PC-9 (cell line): ENCODE data around the gene UNC119B. TPM values are rescaled to one million over a fixed set of nuclear protein-coding genes. Genes with fewer than 3 reads are reported as not detected.

ENCODE experiments used
- BruUV-seq: library from RNA; stranded (reverse); fragments of 400-500 nt; replicated peaks from 2 replicates; lab custom pipeline; 2021; lab: Mats Ljungman, UMichigan
- CTCF ChIA-PET: fragments of 300-600 bp; sonication (Branson Sonifier 250); formaldehyde crosslinking; loops from one replicate; lab custom pipeline; 2022; ENCODE audit warnings: antibody characterized with exemption; lab: Charles Lee
- POLR2A ChIA-PET: fragments of 300-600 bp; sonication (Branson Sonifier 250); formaldehyde crosslinking; loops from one replicate; lab custom pipeline; 2022; ENCODE audit warnings: antibody characterized with exemption; ENCODE audit not compliant: unreplicated experiment; lab: Charles Lee
- DNase-seq, 2 experiments: peaks; one replicate each; pipeline versions ENCODE4 v3.0.0 to v3.0.0-alpha.2; 2015 to 2022; ENCODE audit warnings: mixed read lengths in 1 of 2
- H2AFZ ChIP-seq: fragments of 200-600 bp; sonication (generic); 2 replicates; pipeline ENCODE4 v1.8.1; 2017; ENCODE audit warnings: antibody characterized with exemption
- H3F3A ChIP-seq: fragments of 200-600 bp; sonication (generic); 2 replicates; pipeline ENCODE4 v1.8.1; 2017; ENCODE audit warnings: antibody characterized with exemption, mild to moderate bottlenecking, low read depth; ENCODE audit not compliant: insufficient read depth
- H3K27ac ChIP-seq: fragments of 200-600 bp; sonication (generic); 2 replicates; pipeline ENCODE4 v1.6.1; 2016; ENCODE audit warnings: mixed run types
- H3K27me3 ChIP-seq: fragments of 200-600 bp; sonication (generic); 2 replicates; pipeline ENCODE4 v1.6.1; 2016; ENCODE audit warnings: low read depth, mixed run types; ENCODE audit not compliant: insufficient read depth
- H3K36me3 ChIP-seq: fragments of 200-600 bp; sonication (generic); 2 replicates; pipeline ENCODE4 v1.6.1; 2016; ENCODE audit warnings: low read depth, mixed run types
- H3K4me1 ChIP-seq: fragments of 200-600 bp; sonication (generic); replicated peaks from 2 replicates; pipeline ENCODE4 v1.6.1; 2016; ENCODE audit warnings: mixed run types; ENCODE audit not compliant: insufficient read depth
- H3K4me2 ChIP-seq: fragments of 200-600 bp; sonication (generic); 2 replicates; pipeline ENCODE4 v1.6.1; 2017; ENCODE audit warnings: mixed run types
- H3K4me3 ChIP-seq: fragments of 200-600 bp; sonication (generic); 2 replicates; pipeline ENCODE4 v1.6.1; 2016; ENCODE audit warnings: mixed run types
- H3K79me2 ChIP-seq: fragments of 200-600 bp; sonication (generic); 2 replicates; pipeline ENCODE4 v1.6.1; 2017; ENCODE audit warnings: low read depth, mixed run types
- H3K9me2 ChIP-seq: fragments of 200-600 bp; sonication (generic); 2 replicates; pipeline ENCODE4 v1.8.1; 2017; ENCODE audit warnings: mild to moderate bottlenecking; ENCODE audit not compliant: insufficient read depth
- H3K9me3 ChIP-seq: fragments of 200-600 bp; sonication (generic); 2 replicates; pipeline ENCODE4 v1.8.1; 2016; ENCODE audit warnings: low read depth; ENCODE audit not compliant: insufficient read depth
- H4K20me1 ChIP-seq: fragments of 200-600 bp; sonication (generic); 2 replicates; pipeline ENCODE4 v1.8.1; 2017; ENCODE audit not compliant: insufficient read depth
- EZH2 ChIP-seq: fragments of 200-600 bp; sonication (generic); IDR thresholded peaks from 2 replicates; pipeline ENCODE4 v1.8.0; 2017; ENCODE audit warnings: antibody characterized with exemption, low read depth
- intact Hi-C: fragments of 100-400 bp; cut with micrococcal nuclease; formaldehyde crosslinking; loops from one replicate; pipeline ENCODE4 v1.10.0; 2022; ENCODE audit not compliant: unreplicated experiment
- total RNA-seq: library from RNA; stranded (reverse); gene quantifications from 2 replicates; pipeline ENCODE4 v1.2.3, GENCODE V29; 2021
- TF ChIP-seq, protein P1 (sequence below): fragments of 200-600 bp; sonication (generic); conservative IDR thresholded peaks from 2 replicates; pipeline ENCODE4 v1.6.1; 2017; ENCODE audit warnings: mixed run types, antibody characterized with exemption, mild to moderate bottlenecking, moderate library complexity

UNC119B gene
- total RNA-seq, 1 experiment from 2014 or later, result 25.9 TPM

DNA sequence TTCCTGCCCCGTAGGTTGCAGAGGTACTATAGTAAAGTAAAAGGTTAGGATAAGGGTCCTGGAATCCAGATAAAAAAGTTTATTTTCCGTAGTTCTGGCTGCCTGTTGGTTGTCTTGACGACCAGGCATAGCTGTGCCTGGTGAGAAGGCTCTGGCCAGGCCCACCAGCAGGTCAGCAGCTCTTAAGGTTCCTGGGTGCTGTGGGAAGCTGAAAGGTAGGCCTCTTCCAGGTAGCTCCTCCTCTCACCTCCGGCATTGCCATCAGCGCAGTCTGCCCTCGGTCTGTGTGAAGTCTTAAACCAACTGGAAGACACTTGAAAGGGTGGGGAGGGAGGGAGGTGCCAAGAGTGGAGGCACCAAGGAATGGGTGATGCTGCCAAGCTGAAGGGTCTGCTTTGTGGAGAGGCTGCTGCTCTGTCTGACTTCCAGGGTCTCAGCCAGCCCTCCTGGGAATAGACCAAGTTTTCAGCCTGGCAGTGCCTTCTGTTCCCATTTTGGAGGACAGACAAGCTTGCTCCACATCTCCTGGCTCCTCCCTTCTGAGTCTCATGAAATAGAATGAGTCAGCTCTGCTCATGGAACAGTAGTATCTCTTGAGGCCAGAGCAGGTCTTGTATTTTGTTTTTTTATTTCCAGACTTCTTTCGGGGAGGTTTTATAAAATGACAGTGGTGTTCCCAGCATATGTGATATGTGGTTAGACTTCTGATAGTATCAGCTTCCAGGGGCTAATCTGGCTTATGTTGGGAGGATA is 10.2 kb downstream of the UNC119B start:
- CTCF ChIA-PET, result interaction anchor here (0.6 to 0.9 kb wide), 2 partner anchors 9 to 133 kb away, joined by 3 read pairs; no protein-coding TSS in a partner anchor
- Histone ChIP-seq H3K9me3 (no peaks in the 10 kb centered on the region), H3K4me2 (no peak overlapping the region), H3K9me2 (no peaks in the 10 kb centered on the region), H3K4me3 (no peak overlapping the region), H3K27me3 (no peaks in the 10 kb centered on the region), H3K4me1 (no peaks in the 10 kb centered on the region; the same call in 1 of the 2 replicates), H2AFZ (no peak overlapping the region), H3K27ac (no peak overlapping the region), H3F3A (peaks cover 11% of the 10 kb centered on the region; the same call in 1 of the 2 replicates), H3K36me3 (peaks cover 11% of the 10 kb centered on the region; the same call in 1 of the 2 replicates), H4K20me1 (no peaks in the 10 kb centered on the region), H3K79me2 (no peaks in the 10 kb centered on the region)
- POLR2A ChIA-PET, result no interaction called here
- TF ChIP-seq, protein P1, sequence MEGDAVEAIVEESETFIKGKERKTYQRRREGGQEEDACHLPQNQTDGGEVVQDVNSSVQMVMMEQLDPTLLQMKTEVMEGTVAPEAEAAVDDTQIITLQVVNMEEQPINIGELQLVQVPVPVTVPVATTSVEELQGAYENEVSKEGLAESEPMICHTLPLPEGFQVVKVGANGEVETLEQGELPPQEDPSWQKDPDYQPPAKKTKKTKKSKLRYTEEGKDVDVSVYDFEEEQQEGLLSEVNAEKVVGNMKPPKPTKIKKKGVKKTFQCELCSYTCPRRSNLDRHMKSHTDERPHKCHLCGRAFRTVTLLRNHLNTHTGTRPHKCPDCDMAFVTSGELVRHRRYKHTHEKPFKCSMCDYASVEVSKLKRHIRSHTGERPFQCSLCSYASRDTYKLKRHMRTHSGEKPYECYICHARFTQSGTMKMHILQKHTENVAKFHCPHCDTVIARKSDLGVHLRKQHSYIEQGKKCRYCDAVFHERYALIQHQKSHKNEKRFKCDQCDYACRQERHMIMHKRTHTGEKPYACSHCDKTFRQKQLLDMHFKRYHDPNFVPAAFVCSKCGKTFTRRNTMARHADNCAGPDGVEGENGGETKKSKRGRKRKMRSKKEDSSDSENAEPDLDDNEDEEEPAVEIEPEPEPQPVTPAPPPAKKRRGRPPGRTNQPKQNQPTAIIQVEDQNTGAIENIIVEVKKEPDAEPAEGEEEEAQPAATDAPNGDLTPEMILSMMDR, result no peak
- no peak for TF ChIP-seq EZH2
- intact Hi-C loops, result no loop called here
- no peak for DNase-seq
- BruUV-seq, result no TSS peak

DNA sequence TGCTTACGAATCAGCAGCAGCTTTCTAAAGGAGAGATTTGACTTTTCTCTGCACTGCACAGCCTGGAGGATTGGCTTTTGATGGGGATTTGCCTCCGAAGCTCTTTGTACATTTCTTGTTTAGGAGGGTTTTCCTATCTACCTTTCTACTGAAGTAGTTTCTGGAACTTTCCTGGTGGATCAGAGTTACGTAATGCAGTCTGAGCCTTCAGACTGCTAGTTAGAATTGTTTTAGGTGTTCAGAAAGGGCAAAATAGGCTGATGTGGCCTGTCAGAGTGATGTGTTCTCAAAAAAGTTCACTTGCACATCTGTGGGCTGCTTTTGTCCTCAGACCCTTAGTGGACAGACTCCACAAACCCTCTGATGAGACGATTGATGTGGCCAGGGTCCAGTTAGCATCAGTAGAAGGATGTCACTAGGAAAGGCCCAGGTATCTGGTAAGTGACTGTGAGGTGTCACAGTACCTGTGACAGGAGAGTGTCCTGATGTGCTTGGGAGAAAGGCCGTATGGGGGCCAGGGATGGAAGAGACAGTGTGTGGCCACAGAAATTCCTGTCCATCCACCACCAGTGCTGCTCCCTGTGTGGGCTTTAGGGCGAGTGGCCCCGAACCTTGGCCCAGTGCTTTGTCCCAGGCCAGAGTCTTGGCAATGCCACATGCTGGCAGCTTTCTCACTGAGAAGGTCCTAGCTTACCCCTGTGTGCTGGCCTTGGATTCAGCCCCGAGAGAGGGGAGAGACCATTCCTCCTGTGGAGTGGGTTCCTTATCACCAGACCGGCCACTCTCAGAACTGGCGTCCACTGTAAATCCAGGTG is 10.9 kb downstream of the UNC119B start:
- TF ChIP-seq EZH2, result no peak
- TF ChIP-seq, protein P1, result no peak
- H3K9me2 ChIP-seq, result no peaks in the 10 kb centered on the region
- no peaks in the 10 kb centered on the region for H3K27me3 ChIP-seq
- H2AFZ ChIP-seq, result no peak overlapping the region
- ChIA-PET CTCF (interaction anchor here (0.9 kb wide), 1 partner anchor 10 kb away, joined by 3 read pairs; no protein-coding TSS in a partner anchor), POLR2A (no interaction called here)
- H3K4me2 ChIP-seq, result no peak overlapping the region
- H3K79me2 ChIP-seq, result no peaks in the 10 kb centered on the region
- no peak overlapping the region for H3K27ac ChIP-seq
- H3K4me3 ChIP-seq, result no peak overlapping the region
- DNase-seq, result no peak
- peaks cover 7% of the 10 kb centered on the region; the same call in 1 of the 2 replicates for H3K36me3 ChIP-seq
- no peaks in the 10 kb centered on the region for H4K20me1 ChIP-seq
- H3K4me1 ChIP-seq, result no peaks in the 10 kb centered on the region; the same call in 1 of the 2 replicates
- intact Hi-C loops, result no loop called here
- BruUV-seq, result no TSS peak
- H3K9me3 ChIP-seq, result no peaks in the 10 kb centered on the region
- H3F3A ChIP-seq, result peaks cover 11% of the 10 kb centered on the region; the same call in 1 of the 2 replicates

DNA sequence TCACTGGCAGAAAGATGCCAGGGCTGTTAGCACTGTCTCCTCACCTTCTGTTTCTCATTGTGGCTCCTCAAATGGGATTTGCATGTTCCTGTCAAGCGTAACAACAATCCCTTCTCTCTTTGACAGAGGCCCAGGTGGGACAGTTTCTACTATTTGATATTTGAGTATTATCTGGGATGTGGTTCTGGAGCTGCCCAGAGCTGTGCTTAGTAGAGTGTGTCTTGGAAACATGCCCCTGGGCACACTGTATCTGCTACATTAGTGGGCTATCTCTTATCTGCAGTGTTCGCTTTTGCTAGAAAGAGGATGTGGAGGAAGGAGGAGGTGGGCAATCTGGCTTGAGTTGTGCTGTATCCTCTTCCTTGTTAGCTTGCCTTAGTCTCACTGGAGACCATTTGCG is 11.6 kb downstream of the UNC119B start:
- H3K27ac ChIP-seq, result no peak overlapping the region
- no peak overlapping the region for H3K4me3 ChIP-seq
- H3K36me3 ChIP-seq, result peaks cover 7% of the 10 kb centered on the region; the same call in 1 of the 2 replicates
- TF ChIP-seq, protein P1, result no peak
- no peak for TF ChIP-seq EZH2
- DNase-seq, result no peak
- H3K27me3 ChIP-seq, result no peaks in the 10 kb centered on the region
- H3K4me1 ChIP-seq, result no peaks in the 10 kb centered on the region; the same call in 1 of the 2 replicates
- no peaks in the 10 kb centered on the region for H3K79me2 ChIP-seq
- H3K4me2 ChIP-seq, result no peak overlapping the region
- intact Hi-C loops, result no loop called here
- H3F3A ChIP-seq, result peaks cover 11% of the 10 kb centered on the region; the same call in 1 of the 2 replicates
- ChIA-PET CTCF (interaction anchor here (0.6 kb wide), 1 partner anchor 96 kb away, joined by 3 read pairs; no protein-coding TSS in a partner anchor), POLR2A (interaction anchor here (0.9 kb wide), 1 partner anchor 43 kb away, joined by 8 read pairs; no protein-coding TSS in a partner anchor)
- no peaks in the 10 kb centered on the region for H4K20me1 ChIP-seq
- no peaks in the 10 kb centered on the region for H3K9me3 ChIP-seq
- no TSS peak for BruUV-seq
- no peaks in the 10 kb centered on the region for H3K9me2 ChIP-seq
- H2AFZ ChIP-seq, result no peak overlapping the region
